GM23248 (cell line): Measurements from ENCODE around the gene CARD6.

Source experiments
- EZH2 ChIP-seq: fragments of 200-600 bp; sonication (generic); IDR thresholded peaks from 2 replicates; pipeline ENCODE4 v1.6.1; 2018; ENCODE audit warnings: antibody characterized with exemption, mild to moderate bottlenecking; ENCODE audit not compliant: insufficient read depth, poor library complexity, severe bottlenecking
- EZH2phosphoT487 ChIP-seq: fragments of 200-600 bp; sonication (generic); IDR thresholded peaks from 2 replicates; pipeline ENCODE4 v1.6.1; 2018; ENCODE audit warnings: antibody characterized with exemption, moderate library complexity, mild to moderate bottlenecking, low read depth; ENCODE audit not compliant: insufficient read depth

DNA sequence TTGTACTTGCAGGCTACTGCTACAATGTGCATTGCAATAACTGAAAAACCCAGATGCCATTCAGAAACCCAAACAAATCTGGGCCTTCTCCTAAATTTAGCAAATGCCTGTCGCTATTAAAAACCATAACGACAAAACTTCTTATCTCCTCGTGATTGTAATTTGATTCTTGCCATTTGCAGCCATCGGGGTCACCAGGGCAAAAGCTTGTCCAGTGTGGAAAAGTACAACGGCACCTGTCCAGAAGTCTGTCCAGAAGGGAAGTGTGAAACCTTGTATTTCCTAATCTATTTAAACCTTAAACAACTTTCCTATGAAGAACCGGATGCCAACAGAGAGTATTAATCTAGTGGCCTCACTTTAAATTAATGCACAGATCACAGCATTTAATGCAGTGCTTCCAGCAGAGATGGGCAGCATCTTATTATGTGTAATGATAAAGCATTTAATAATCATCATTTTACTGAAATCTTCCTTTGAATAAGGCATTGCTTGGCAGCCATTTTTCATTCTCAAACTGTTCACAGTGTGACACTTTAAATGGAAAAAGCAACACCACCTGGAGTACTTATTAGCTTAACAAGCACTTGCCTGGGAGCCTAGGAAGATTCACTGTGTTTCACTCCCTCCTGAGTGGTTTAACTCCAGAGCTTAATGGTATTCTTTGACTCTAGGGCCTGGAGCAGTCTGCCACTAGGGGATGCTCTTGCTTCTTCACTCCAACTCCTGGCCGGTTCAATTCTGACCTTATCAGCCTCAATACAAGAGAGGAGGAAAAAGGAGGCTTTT, 63.2 kb downstream of the CARD6 start:
- TF ChIP-seq EZH2 (no peak), EZH2phosphoT487 (no peak)
